Parathyroid adenoma (tissue), 2 donors: ENCODE measurements around the gene ADGRG3.

ENCODE experiments used
- H2AFZ ChIP-seq: fragments of 300-600 bp; sonication (generic); one replicate; pipeline ENCODE4 v1.7.0; 2017; ENCODE audit warnings: antibody characterized with exemption, mild to moderate bottlenecking
- H3K27ac ChIP-seq: fragments of 300-600 bp; sonication (generic); one replicate; pipeline ENCODE4 v1.7.0; 2017
- H3K27me3 ChIP-seq: fragments of 300-600 bp; sonication (generic); one replicate; pipeline ENCODE4 v1.7.0; 2017; ENCODE audit warnings: low read length; ENCODE audit not compliant: control insufficient read depth, insufficient read depth
- H3K36me3 ChIP-seq: fragments of 300-600 bp; sonication (generic); one replicate; pipeline ENCODE4 v1.7.0; 2017; ENCODE audit warnings: low read length; ENCODE audit not compliant: control insufficient read depth, insufficient read depth
- H3K4me1 ChIP-seq: fragments of 300-600 bp; sonication (generic); one replicate; pipeline ENCODE4 v1.7.0; 2017; ENCODE audit warnings: control low read depth
- H3K4me2 ChIP-seq: fragments of 300-600 bp; sonication (generic); one replicate; pipeline ENCODE4 v1.7.0; 2017; ENCODE audit warnings: low read length
- H3K4me3 ChIP-seq: fragments of 300-600 bp; sonication (generic); one replicate; pipeline ENCODE4 v1.7.0; 2017; ENCODE audit warnings: low read depth, low read length
- H3K79me2 ChIP-seq: fragments of 300-600 bp; sonication (generic); one replicate; pipeline ENCODE4 v1.7.0; 2017; ENCODE audit warnings: control low read depth
- H3K9ac ChIP-seq: fragments of 300-600 bp; sonication (generic); one replicate; pipeline ENCODE4 v1.7.0; 2017; ENCODE audit warnings: mild to moderate bottlenecking
- H3K9me3 ChIP-seq: fragments of 300-600 bp; sonication (generic); one replicate; pipeline ENCODE4 v1.7.0; 2017; ENCODE audit warnings: low read length; ENCODE audit not compliant: control insufficient read depth
- CTCF ChIP-seq: fragments of 300-600 bp; sonication (generic); IDR thresholded peaks from one replicate; pipeline ENCODE4 v1.7.0; 2017; ENCODE audit warnings: antibody characterized with exemption, mild to moderate bottlenecking
- donor health status: primary hyperparathyroidism.

Gene ADGRG3

GRCh38 chr16:57735755-57736418 is 67.8 kb downstream of the ADGRG3 start, which contains the start of gene KATNB1:
TSS of gene KATNB1 (plus strand) at chr16:57735770. CDS start at chr16:57737244, 1,474 bp downstream.
- Histone ChIP-seq H3K4me3 (peak within 1 kb of the TSS; percentile 89), H3K27me3 (no peaks in the 10 kb centered on the region), H3K27ac (peak within 1 kb of the TSS; percentile 73), H3K36me3 (no peaks in the 10 kb centered on the region), H3K4me1 (peaks cover 5% of the 10 kb centered on the region), H3K79me2 (peaks cover 11% of the 10 kb centered on the region), H3K4me2 (peak within 1 kb of the TSS; percentile 97), H3K9me3 (no peaks in the 10 kb centered on the region), H2AFZ (peak within 1 kb of the TSS; percentile 95), H3K9ac (peak within 1 kb of the TSS; percentile 67)
- no peak for TF ChIP-seq CTCF

GRCh38 chr16:57736419-57737351 is 68.6 kb downstream of the ADGRG3 start:
- H3K4me3 ChIP-seq, result peak overlapping the region; percentile 89
- peak overlapping the region; percentile 57 for H3K27ac ChIP-seq
- H3K4me2 ChIP-seq, result peak overlapping the region; percentile 91
- no peaks in the 10 kb centered on the region for H3K36me3 ChIP-seq
- no peaks in the 10 kb centered on the region for H3K27me3 ChIP-seq
- TF ChIP-seq CTCF, result no peak
- H2AFZ ChIP-seq, result peak overlapping the region; percentile 95
- no peaks in the 10 kb centered on the region for H3K9me3 ChIP-seq
- H3K79me2 ChIP-seq, result peaks cover 11% of the 10 kb centered on the region
- H3K9ac ChIP-seq, result no peak overlapping the region
- H3K4me1 ChIP-seq, result peaks cover 5% of the 10 kb centered on the region

- no peak overlapping the region for H3K9ac ChIP-seq
- no peaks in the 10 kb centered on the region for H3K36me3 ChIP-seq
- no peak overlapping the region for H3K4me2 ChIP-seq
- peaks cover 11% of the 10 kb centered on the region for H3K79me2 ChIP-seq
- peaks cover 5% of the 10 kb centered on the region for H3K4me1 ChIP-seq
- TF ChIP-seq CTCF, result no peak
- no peak overlapping the region for H3K4me3 ChIP-seq
- no peak overlapping the region for H3K27ac ChIP-seq
- no peaks in the 10 kb centered on the region for H3K27me3 ChIP-seq
- H3K9me3 ChIP-seq, result no peaks in the 10 kb centered on the region
- no peak overlapping the region for H2AFZ ChIP-seq
Measured at GRCh38 chr16:57738844-57739243, 70.7 kb downstream of the ADGRG3 start.
